GM12878 (cell line): ENCODE data around the gene ASAP2. TPM values are rescaled to one million over a fixed set of nuclear protein-coding genes. Genes with fewer than 3 reads are reported as not detected.

Experiments
- ATAC-seq: fragments of 200-7000 bp; cut with Tn5 transposase; 3 replicates; pipeline ENCODE4 v1.9.1; 2020; ENCODE audit warnings: mild to moderate bottlenecking, moderate library complexity
- BruUV-seq: library from RNA; stranded (reverse); fragments of 400-500 nt; replicated peaks from 2 replicates; lab custom pipeline; 2021; lab: Mats Ljungman, UMichigan
- CTCF ChIA-PET: fragments of 300-600 bp; sonication (Branson Sonifier 250); formaldehyde crosslinking; extraction: SDS; loops from one replicate; lab custom pipeline; 2021; ENCODE audit warnings: inconsistent platforms; lab: Yijun Ruan, JAX
- POLR2A ChIA-PET: fragments of 350-600 bp; formaldehyde crosslinking; extraction: SDS; loops from one replicate; lab custom pipeline; 2021; ENCODE audit warnings: inconsistent platforms; lab: Charles Lee
- RAD21 ChIA-PET: fragments of 300-600 bp; sonication (Branson Sonifier 250); formaldehyde crosslinking; loops from one replicate; lab custom pipeline; 2023; ENCODE audit warnings: antibody characterized with exemption; ENCODE audit not compliant: unreplicated experiment; lab: Charles Lee
- SMC1A ChIA-PET: fragments of 300-600 bp; sonication (Branson Sonifier 250); formaldehyde crosslinking; loops from one replicate; lab custom pipeline; 2023; ENCODE audit not compliant: unreplicated experiment, uncharacterized antibody; lab: Charles Lee
- DNase-seq: peaks from one replicate; pipeline ENCODE4 v3.0.0-alpha.2; 2011; ENCODE audit warnings: low read depth, low spot score
- FAIRE-seq: peaks from 3 replicates; lab custom pipeline; 2011; peaks lifted over from hg19 to GRCh38; lab: Jason Lieb, UNC
- H2AFZ ChIP-seq: 2 replicates; pipeline ENCODE4 v1.6.0; 2011; ENCODE audit warnings: low read depth, low read length, control low read depth; ENCODE audit not compliant: control insufficient read depth
- H3K27ac ChIP-seq: 2 replicates; pipeline ENCODE4 v1.5.1; 2011; ENCODE audit warnings: control low read depth; ENCODE audit not compliant: control insufficient read depth, insufficient read depth
- H3K27me3 ChIP-seq, 2 experiments: replicated peaks in 1 of 2; 2 replicates each; pipeline versions ENCODE4 v1.6.0 to v1.6.1; 2011; ENCODE audit warnings: low read length in 1 of 2; ENCODE audit not compliant: control insufficient read depth in 2 of 2, insufficient read depth in 2 of 2
- H3K36me3 ChIP-seq, 2 experiments: 2 replicates each; pipeline ENCODE4 v1.5.1; 2011; ENCODE audit warnings: low read length in 1 of 2; ENCODE audit not compliant: control insufficient read depth in 2 of 2, insufficient read depth in 2 of 2
- H3K4me1 ChIP-seq: 2 replicates; pipeline ENCODE4 v1.6.1; 2011; ENCODE audit warnings: mild to moderate bottlenecking, low read length, moderate library complexity, mixed read lengths; ENCODE audit not compliant: control insufficient read depth, insufficient read depth
- H3K4me2 ChIP-seq: 2 replicates; pipeline ENCODE4 v1.6.0; 2011; ENCODE audit warnings: control low read depth; ENCODE audit not compliant: control insufficient read depth, insufficient read depth
- H3K4me3 ChIP-seq: fragments of 200-600 bp; sonication (generic); 2 replicates; pipeline ENCODE4 v1.5.1; 2016
- H3K79me2 ChIP-seq: 2 replicates; pipeline ENCODE4 v1.6.0; 2011; ENCODE audit warnings: low read length; ENCODE audit not compliant: control insufficient read depth, insufficient read depth
- H3K9ac ChIP-seq: 2 replicates; pipeline ENCODE4 v1.8.0; 2011; ENCODE audit warnings: low read length, control low read depth, mixed read lengths; ENCODE audit not compliant: control insufficient read depth, insufficient read depth
- H3K9me3 ChIP-seq: replicated peaks from 3 replicates; pipeline ENCODE4 v1.5.1; 2011; ENCODE audit warnings: mild to moderate bottlenecking, low read length; ENCODE audit not compliant: control insufficient read depth, insufficient read depth
- H4K20me1 ChIP-seq: 2 replicates; pipeline ENCODE4 v1.6.0; 2011; ENCODE audit not compliant: control insufficient read depth, insufficient read depth
- CHD4 ChIP-seq: fragments of 200-600 bp; sonication (generic); IDR thresholded peaks from 2 replicates; pipeline ENCODE4 v1.6.1; 2016; ENCODE audit warnings: mild to moderate bottlenecking
- JUND ChIP-seq: IDR thresholded peaks from 2 replicates; pipeline ENCODE4 v1.6.1; 2012; ENCODE audit warnings: low read depth, mild to moderate bottlenecking, low read length, improper control_type of control experiment, moderate library complexity
- NRF1 ChIP-seq: conservative IDR thresholded peaks from 2 replicates; pipeline ENCODE4 v1.6.1; 2011; ENCODE audit warnings: mild to moderate bottlenecking, low read depth, low read length, improper control_type of control experiment
- POLR2A ChIP-seq: IDR thresholded peaks from 2 replicates; pipeline ENCODE4 v1.6.1; 2011; ENCODE audit warnings: low read depth, mild to moderate bottlenecking, low read length
- TCF7 ChIP-seq: IDR thresholded peaks from 2 replicates; pipeline ENCODE4 v1.6.1; 2014; ENCODE audit warnings: antibody characterized with exemption, borderline replicate concordance
- ZNF384 ChIP-seq: IDR thresholded peaks from 2 replicates; pipeline ENCODE4 v1.6.1; 2012; ENCODE audit warnings: low read depth, mild to moderate bottlenecking, low read length, improper control_type of control experiment, borderline replicate concordance
- ZNF592 ChIP-seq: fragments of 450-650 bp; IDR thresholded peaks from 2 replicates; pipeline ENCODE4 v1.6.1; 2017; ENCODE audit warnings: mild to moderate bottlenecking, moderate library complexity
- ZZZ3 ChIP-seq: IDR thresholded peaks from 2 replicates; pipeline ENCODE4 v1.6.1; 2011; ENCODE audit warnings: low read depth; ENCODE audit not compliant: control insufficient read depth, insufficient read length
- WGBS: methylation state at CpG from one replicate; pipeline ENCODE4 v1.1.6; 2016; ENCODE audit warnings: low lambda C conversion rate; ENCODE audit not compliant: insufficient replicate concordance, insufficient coverage; ENCODE audit errors: missing lambda C conversion rate; 5-methylcytosine and 5-hydroxymethylcytosine counted together
- in situ Hi-C: fragments of 300-500 bp; cut with MboI; formaldehyde crosslinking; loops from 9 replicates; pipeline ENCODE4 v1.14.3; 2018; ENCODE audit warnings: mixed read lengths
- intact Hi-C: fragments of 100-400 bp; cut with micrococcal nuclease; formaldehyde crosslinking; loops from one replicate; pipeline ENCODE4 v1.14.2; 2022; ENCODE audit not compliant: unreplicated experiment
- polyA plus RNA-seq, 11 experiments: library from polyadenylated mRNA; depleted of rRNA in 4 of 11; unstranded in 6 of 11; stranded (reverse) in 5 of 11; fragments of >200 nt; fragmentation: Nextera tagmentation in 4 of 11; fragmentation: Illumina TruSeq in 1 of 11; extraction: Ambion mirVana in 4 of 11; extraction: Trizol in 1 of 11; gene quantifications; 1 replicate in 1 of 11; 2 replicates in 10 of 11; pipeline versions ENCODE4 v1.2.1 to v1.2.3, GENCODE V29; 2011 to 2016; ENCODE audit warnings: inconsistent platforms in 2 of 11, missing spikeins in 2 of 11, low read depth in 1 of 11
- total RNA-seq, 4 experiments: library from RNA; depleted of rRNA in 3 of 4; stranded (reverse); fragments of >200 nt in 3 of 4; fragmentation: Illumina TruSeq in 1 of 4; extraction: Trizol in 1 of 4; gene quantifications; 2 replicates each; pipeline versions ENCODE4 v1.2.1 to v1.2.3, GENCODE V29; 2013 to 2021

Gene ASAP2
- total and polyA plus RNA-seq, 10 of the 15 experiments (the other 5 are each of a cell fraction or from before 2014, with no cell fraction given): 0.05 to 0.27 (median 0.07) TPM; not detected in 4

- intact Hi-C loops (no loop called here), in situ Hi-C loops (no loop called here)
- DNase-seq (no peak), FAIRE-seq (no peak), ATAC-seq (no peak)
- H3K4me2 ChIP-seq: no peak overlapping the region
- H3K4me3 ChIP-seq: no peak overlapping the region
- POLR2A ChIA-PET: no interaction called here
- TF ChIP-seq NRF1 (no peak), ZZZ3 (no peak), TCF7 (no peak), ZNF592 (no peak), JUND (no peak), ZNF384 (no peak), CHD4 (no peak), POLR2A (no peak)
- WGBS: 98% methylated on average over 9 of the region's 9 CpGs
- no peak overlapping the region for H3K27ac ChIP-seq
- CTCF ChIA-PET: no interaction called here
- H2AFZ ChIP-seq: no peak overlapping the region
- no peaks in the 10 kb centered on the region for H3K4me1 ChIP-seq
- H3K9ac ChIP-seq: no peak overlapping the region
- H4K20me1 ChIP-seq: no peaks in the 10 kb centered on the region
- SMC1A ChIA-PET: no interaction called here
- H3K79me2 ChIP-seq: no peaks in the 10 kb centered on the region
- RAD21 ChIA-PET: no interaction called here
- no peaks in the 10 kb centered on the region for H3K9me3 ChIP-seq
- H3K27me3 ChIP-seq: no peaks in the 10 kb centered on the region
- peaks cover 5 to 19% of the 10 kb centered on the region in 2 experiments for H3K36me3 ChIP-seq
- no TSS peak for BruUV-seq
Observed at GRCh38 chr2:9408641-9409151, 202.1 kb downstream of the ASAP2 start.
